GM12878 (cell line): ENCODE data around the gene BANP. TPM values are rescaled to one million over a fixed set of nuclear protein-coding genes. Genes with fewer than 3 reads are reported as not detected.

Source experiments
- ATAC-seq: fragments of 200-7000 bp; cut with Tn5 transposase; 3 replicates; pipeline ENCODE4 v1.9.1; 2020; ENCODE audit warnings: mild to moderate bottlenecking, moderate library complexity
- BruUV-seq: library from RNA; stranded (reverse); fragments of 400-500 nt; replicated peaks from 2 replicates; lab custom pipeline; 2021; lab: Mats Ljungman, UMichigan
- CTCF ChIA-PET: fragments of 300-600 bp; sonication (Branson Sonifier 250); formaldehyde crosslinking; extraction: SDS; loops from one replicate; lab custom pipeline; 2021; ENCODE audit warnings: inconsistent platforms; lab: Yijun Ruan, JAX
- POLR2A ChIA-PET: fragments of 350-600 bp; formaldehyde crosslinking; extraction: SDS; loops from one replicate; lab custom pipeline; 2021; ENCODE audit warnings: inconsistent platforms; lab: Charles Lee
- RAD21 ChIA-PET: fragments of 300-600 bp; sonication (Branson Sonifier 250); formaldehyde crosslinking; loops from one replicate; lab custom pipeline; 2023; ENCODE audit warnings: antibody characterized with exemption; ENCODE audit not compliant: unreplicated experiment; lab: Charles Lee
- SMC1A ChIA-PET: fragments of 300-600 bp; sonication (Branson Sonifier 250); formaldehyde crosslinking; loops from one replicate; lab custom pipeline; 2023; ENCODE audit not compliant: unreplicated experiment, uncharacterized antibody; lab: Charles Lee
- DNase-seq: peaks from one replicate; pipeline ENCODE4 v3.0.0-alpha.2; 2011; ENCODE audit warnings: low read depth, low spot score
- FAIRE-seq: peaks from 3 replicates; lab custom pipeline; 2011; peaks lifted over from hg19 to GRCh38; lab: Jason Lieb, UNC
- H2AFZ ChIP-seq: 2 replicates; pipeline ENCODE4 v1.6.0; 2011; ENCODE audit warnings: low read depth, low read length, control low read depth; ENCODE audit not compliant: control insufficient read depth
- H3K27ac ChIP-seq: 2 replicates; pipeline ENCODE4 v1.5.1; 2011; ENCODE audit warnings: control low read depth; ENCODE audit not compliant: control insufficient read depth, insufficient read depth
- H3K27me3 ChIP-seq, 2 experiments: replicated peaks in 1 of 2; 2 replicates each; pipeline versions ENCODE4 v1.6.0 to v1.6.1; 2011; ENCODE audit warnings: low read length in 1 of 2; ENCODE audit not compliant: control insufficient read depth in 2 of 2, insufficient read depth in 2 of 2
- H3K36me3 ChIP-seq, 2 experiments: 2 replicates each; pipeline ENCODE4 v1.5.1; 2011; ENCODE audit warnings: low read length in 1 of 2; ENCODE audit not compliant: control insufficient read depth in 2 of 2, insufficient read depth in 2 of 2
- H3K4me1 ChIP-seq: 2 replicates; pipeline ENCODE4 v1.6.1; 2011; ENCODE audit warnings: mild to moderate bottlenecking, low read length, moderate library complexity, mixed read lengths; ENCODE audit not compliant: control insufficient read depth, insufficient read depth
- H3K4me2 ChIP-seq: 2 replicates; pipeline ENCODE4 v1.6.0; 2011; ENCODE audit warnings: control low read depth; ENCODE audit not compliant: control insufficient read depth, insufficient read depth
- H3K4me3 ChIP-seq: fragments of 200-600 bp; sonication (generic); 2 replicates; pipeline ENCODE4 v1.5.1; 2016
- H3K79me2 ChIP-seq: 2 replicates; pipeline ENCODE4 v1.6.0; 2011; ENCODE audit warnings: low read length; ENCODE audit not compliant: control insufficient read depth, insufficient read depth
- H3K9ac ChIP-seq: 2 replicates; pipeline ENCODE4 v1.8.0; 2011; ENCODE audit warnings: low read length, control low read depth, mixed read lengths; ENCODE audit not compliant: control insufficient read depth, insufficient read depth
- H3K9me3 ChIP-seq: replicated peaks from 3 replicates; pipeline ENCODE4 v1.5.1; 2011; ENCODE audit warnings: mild to moderate bottlenecking, low read length; ENCODE audit not compliant: control insufficient read depth, insufficient read depth
- H4K20me1 ChIP-seq: 2 replicates; pipeline ENCODE4 v1.6.0; 2011; ENCODE audit not compliant: control insufficient read depth, insufficient read depth
- CHD1 ChIP-seq: IDR thresholded peaks from 2 replicates; pipeline ENCODE4 v1.6.1; 2012; ENCODE audit warnings: low read depth, low read length, improper control_type of control experiment
- EED ChIP-seq: sonication (generic); IDR thresholded peaks from 2 replicates; pipeline ENCODE4 v1.6.1; 2016; ENCODE audit warnings: antibody characterized with exemption, low read depth
- EP300 ChIP-seq, 2 experiments: fragments of 150-350 bp in 1 of 2; IDR thresholded peaks; 2 replicates each; pipeline ENCODE4 v1.6.1; 2011 to 2012; ENCODE audit warnings: low read depth in 2 of 2, low read length in 2 of 2, borderline replicate concordance in 1 of 2, improper control_type of control experiment in 1 of 2, inconsistent platforms in 1 of 2; ENCODE audit not compliant: control insufficient read depth in 1 of 2
- MTA3 ChIP-seq: IDR thresholded peaks from 2 replicates; pipeline ENCODE4 v1.6.1; 2012; ENCODE audit warnings: low read length, inconsistent platforms, borderline replicate concordance
- NR2F1 ChIP-seq: fragments of 450-650 bp; conservative IDR thresholded peaks from 2 replicates; pipeline ENCODE4 v1.6.1; 2017; ENCODE audit warnings: mild to moderate bottlenecking
- NRF1 ChIP-seq: conservative IDR thresholded peaks from 2 replicates; pipeline ENCODE4 v1.6.1; 2011; ENCODE audit warnings: mild to moderate bottlenecking, low read depth, low read length, improper control_type of control experiment
- SMAD1 ChIP-seq: fragments of 450-650 bp; IDR thresholded peaks from 2 replicates; pipeline ENCODE4 v1.6.1; 2018; ENCODE audit warnings: mild to moderate bottlenecking, low read depth; ENCODE audit not compliant: partially characterized antibody
- SMC3 ChIP-seq: IDR thresholded peaks from 2 replicates; pipeline ENCODE4 v1.6.1; 2011; ENCODE audit warnings: low read length, improper control_type of control experiment, borderline replicate concordance
- ZNF274 ChIP-seq: IDR thresholded peaks from one replicate; pipeline ENCODE4 v1.8.0; 2011; ENCODE audit not compliant: insufficient read length, insufficient read depth
- ZZZ3 ChIP-seq: IDR thresholded peaks from 2 replicates; pipeline ENCODE4 v1.6.1; 2011; ENCODE audit warnings: low read depth; ENCODE audit not compliant: control insufficient read depth, insufficient read length
- whole genome bisulfite sequencing: methylation state at CpG from one replicate; pipeline ENCODE4 v1.1.6; 2016; ENCODE audit warnings: low lambda C conversion rate; ENCODE audit not compliant: insufficient replicate concordance, insufficient coverage; ENCODE audit errors: missing lambda C conversion rate; 5-methylcytosine and 5-hydroxymethylcytosine counted together
- in situ Hi-C: fragments of 300-500 bp; cut with MboI; formaldehyde crosslinking; loops from 9 replicates; pipeline ENCODE4 v1.14.3; 2018; ENCODE audit warnings: mixed read lengths
- intact Hi-C: fragments of 100-400 bp; cut with micrococcal nuclease; formaldehyde crosslinking; loops from one replicate; pipeline ENCODE4 v1.14.2; 2022; ENCODE audit not compliant: unreplicated experiment
- polyA plus RNA-seq, 11 experiments: library from polyadenylated mRNA; depleted of rRNA in 4 of 11; unstranded in 6 of 11; stranded (reverse) in 5 of 11; fragments of >200 nt; fragmentation: Nextera tagmentation in 4 of 11; fragmentation: Illumina TruSeq in 1 of 11; extraction: Ambion mirVana in 4 of 11; extraction: Trizol in 1 of 11; gene quantifications; 1 replicate in 1 of 11; 2 replicates in 10 of 11; pipeline versions ENCODE4 v1.2.1 to v1.2.3, GENCODE V29; 2011 to 2016; ENCODE audit warnings: inconsistent platforms in 2 of 11, missing spikeins in 2 of 11, low read depth in 1 of 11
- total RNA-seq, 4 experiments: library from RNA; depleted of rRNA in 3 of 4; stranded (reverse); fragments of >200 nt in 3 of 4; fragmentation: Illumina TruSeq in 1 of 4; extraction: Trizol in 1 of 4; gene quantifications; 2 replicates each; pipeline versions ENCODE4 v1.2.1 to v1.2.3, GENCODE V29; 2013 to 2021
- TF ChIP-seq, protein P1 (sequence below): fragments of 450-650 bp; IDR thresholded peaks from 2 replicates; pipeline ENCODE4 v1.6.1; 2018; ENCODE audit warnings: borderline replicate concordance, mild to moderate bottlenecking; ENCODE audit not compliant: partially characterized antibody
- TF ChIP-seq, protein P2 (sequence below): IDR thresholded peaks from 2 replicates; pipeline ENCODE4 v1.6.1; 2012; ENCODE audit warnings: low read depth, low read length, improper control_type of control experiment
- TF ChIP-seq, protein P3 (sequence below): fragments of 450-650 bp; IDR thresholded peaks from 2 replicates; pipeline ENCODE4 v1.6.1; 2017; ENCODE audit warnings: mild to moderate bottlenecking, low read depth, inconsistent platforms; ENCODE audit not compliant: poor library complexity, severe bottlenecking
- TF ChIP-seq, protein P4 (sequence below): fragments of 450-650 bp; formaldehyde crosslinking; IDR thresholded peaks from 2 replicates; pipeline ENCODE4 v1.4.0; 2022; ENCODE audit warnings: mild to moderate bottlenecking, moderate library complexity

The BANP gene
- total and polyA plus RNA-seq, 10 of the 15 experiments (the other 5 are each of a cell fraction or from before 2014, with no cell fraction given): 3.9 to 21.9 (median 12.2) TPM

DNA sequence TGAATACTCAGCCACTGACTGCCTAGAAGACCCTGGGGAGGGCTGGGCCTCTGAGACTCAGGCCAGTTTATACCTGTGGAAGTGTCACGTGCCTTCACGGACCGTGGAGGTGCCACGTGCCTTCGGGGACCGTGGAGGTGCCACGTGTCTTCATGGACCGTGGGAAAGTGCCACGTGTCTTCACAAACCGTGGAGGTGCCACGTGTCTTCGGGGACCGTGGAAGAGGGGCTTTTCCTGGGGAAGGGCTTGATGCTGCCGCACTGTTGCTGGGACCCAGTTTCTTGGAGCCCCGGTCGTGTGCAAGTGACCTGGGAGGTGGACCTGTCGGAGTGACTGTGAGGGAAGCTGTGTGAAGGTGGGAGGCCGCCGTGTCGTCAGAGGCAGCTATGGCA is 166.2 kb downstream of the BANP start (continued):
- TF ChIP-seq, protein P1, sequence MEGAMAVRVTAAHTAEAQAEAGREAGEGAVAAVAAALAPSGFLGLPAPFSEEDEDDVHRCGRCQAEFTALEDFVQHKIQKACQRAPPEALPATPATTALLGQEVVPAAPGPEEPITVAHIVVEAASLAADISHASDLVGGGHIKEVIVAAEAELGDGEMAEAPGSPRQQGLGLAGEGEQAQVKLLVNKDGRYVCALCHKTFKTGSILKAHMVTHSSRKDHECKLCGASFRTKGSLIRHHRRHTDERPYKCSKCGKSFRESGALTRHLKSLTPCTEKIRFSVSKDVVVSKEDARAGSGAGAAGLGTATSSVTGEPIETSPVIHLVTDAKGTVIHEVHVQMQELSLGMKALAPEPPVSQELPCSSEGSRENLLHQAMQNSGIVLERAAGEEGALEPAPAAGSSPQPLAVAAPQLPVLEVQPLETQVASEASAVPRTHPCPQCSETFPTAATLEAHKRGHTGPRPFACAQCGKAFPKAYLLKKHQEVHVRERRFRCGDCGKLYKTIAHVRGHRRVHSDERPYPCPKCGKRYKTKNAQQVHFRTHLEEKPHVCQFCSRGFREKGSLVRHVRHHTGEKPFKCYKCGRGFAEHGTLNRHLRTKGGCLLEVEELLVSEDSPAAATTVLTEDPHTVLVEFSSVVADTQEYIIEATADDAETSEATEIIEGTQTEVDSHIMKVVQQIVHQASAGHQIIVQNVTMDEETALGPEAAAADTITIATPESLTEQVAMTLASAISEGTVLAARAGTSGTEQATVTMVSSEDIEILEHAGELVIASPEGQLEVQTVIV: no peak
- TF ChIP-seq EP300 (IDR thresholded peaks at IDR 0.05; ENCODE audit: borderline replicate concordance in 1 of 2, control insufficient read depth in 1 of 2, low read depth in 2 of 2, low read length in 2 of 2) (no peak), SMAD1 (no peak), MTA3 (no peak), EED (no peak)

DNA sequence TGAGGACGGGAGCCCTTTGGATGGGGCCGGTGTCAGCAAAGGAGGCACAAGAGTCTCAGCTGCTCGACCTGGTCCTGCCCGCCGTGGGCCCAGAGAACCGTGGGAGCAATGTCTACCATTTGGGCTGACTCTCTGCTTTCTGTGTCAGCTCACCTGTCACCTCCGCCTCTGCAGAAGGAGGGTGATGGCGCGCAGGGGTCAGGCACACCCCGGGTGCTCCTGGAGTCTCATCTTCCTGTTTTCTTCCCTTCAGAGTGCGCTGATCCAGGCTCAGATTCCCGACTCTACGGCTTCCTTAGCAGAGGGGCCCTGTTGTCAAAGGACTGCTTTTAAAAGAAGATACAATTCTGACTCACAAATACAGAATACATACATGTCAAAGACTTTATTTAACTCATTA is 167.1 kb downstream of the BANP start:
- ChIA-PET CTCF (no interaction called here), SMC1A (no interaction called here), POLR2A (no interaction called here), RAD21 (no interaction called here)
- Histone ChIP-seq H3K79me2 (no peaks in the 10 kb centered on the region), H3K4me3 (no peak overlapping the region), H3K36me3 (no peaks in the 10 kb centered on the region), H3K4me2 (no peak overlapping the region), H3K4me1 (no peaks in the 10 kb centered on the region), H3K9me3 (no peaks in the 10 kb centered on the region), H4K20me1 (no peaks in the 10 kb centered on the region), H2AFZ (no peak overlapping the region), H3K27me3 (no peaks in the 10 kb centered on the region), H3K27ac (no peak overlapping the region), H3K9ac (no peak overlapping the region)
- DNase-seq (no peak), ATAC-seq (no peak), FAIRE-seq (no peak)
- no TSS peak for BruUV-seq
- intact Hi-C loops (no loop called here), in situ Hi-C loops (no loop called here)
- WGBS: 47% methylated on average over 13 of the region's 13 CpGs
- TF ChIP-seq CHD1 (no peak), ZZZ3 (no peak), NR2F1 (no peak), SMC3 (no peak), ZNF274 (no peak), NRF1 (no peak)
- TF ChIP-seq, protein P2, sequence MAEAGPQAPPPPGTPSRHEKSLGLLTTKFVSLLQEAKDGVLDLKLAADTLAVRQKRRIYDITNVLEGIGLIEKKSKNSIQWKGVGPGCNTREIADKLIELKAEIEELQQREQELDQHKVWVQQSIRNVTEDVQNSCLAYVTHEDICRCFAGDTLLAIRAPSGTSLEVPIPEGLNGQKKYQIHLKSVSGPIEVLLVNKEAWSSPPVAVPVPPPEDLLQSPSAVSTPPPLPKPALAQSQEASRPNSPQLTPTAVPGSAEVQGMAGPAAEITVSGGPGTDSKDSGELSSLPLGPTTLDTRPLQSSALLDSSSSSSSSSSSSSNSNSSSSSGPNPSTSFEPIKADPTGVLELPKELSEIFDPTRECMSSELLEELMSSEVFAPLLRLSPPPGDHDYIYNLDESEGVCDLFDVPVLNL: no peak
- TF ChIP-seq, protein P3, sequence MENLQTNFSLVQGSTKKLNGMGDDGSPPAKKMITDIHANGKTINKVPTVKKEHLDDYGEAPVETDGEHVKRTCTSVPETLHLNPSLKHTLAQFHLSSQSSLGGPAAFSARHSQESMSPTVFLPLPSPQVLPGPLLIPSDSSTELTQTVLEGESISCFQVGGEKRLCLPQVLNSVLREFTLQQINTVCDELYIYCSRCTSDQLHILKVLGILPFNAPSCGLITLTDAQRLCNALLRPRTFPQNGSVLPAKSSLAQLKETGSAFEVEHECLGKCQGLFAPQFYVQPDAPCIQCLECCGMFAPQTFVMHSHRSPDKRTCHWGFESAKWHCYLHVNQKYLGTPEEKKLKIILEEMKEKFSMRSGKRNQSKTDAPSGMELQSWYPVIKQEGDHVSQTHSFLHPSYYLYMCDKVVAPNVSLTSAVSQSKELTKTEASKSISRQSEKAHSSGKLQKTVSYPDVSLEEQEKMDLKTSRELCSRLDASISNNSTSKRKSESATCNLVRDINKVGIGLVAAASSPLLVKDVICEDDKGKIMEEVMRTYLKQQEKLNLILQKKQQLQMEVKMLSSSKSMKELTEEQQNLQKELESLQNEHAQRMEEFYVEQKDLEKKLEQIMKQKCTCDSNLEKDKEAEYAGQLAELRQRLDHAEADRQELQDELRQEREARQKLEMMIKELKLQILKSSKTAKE: no peak
- TF ChIP-seq, protein P4, sequence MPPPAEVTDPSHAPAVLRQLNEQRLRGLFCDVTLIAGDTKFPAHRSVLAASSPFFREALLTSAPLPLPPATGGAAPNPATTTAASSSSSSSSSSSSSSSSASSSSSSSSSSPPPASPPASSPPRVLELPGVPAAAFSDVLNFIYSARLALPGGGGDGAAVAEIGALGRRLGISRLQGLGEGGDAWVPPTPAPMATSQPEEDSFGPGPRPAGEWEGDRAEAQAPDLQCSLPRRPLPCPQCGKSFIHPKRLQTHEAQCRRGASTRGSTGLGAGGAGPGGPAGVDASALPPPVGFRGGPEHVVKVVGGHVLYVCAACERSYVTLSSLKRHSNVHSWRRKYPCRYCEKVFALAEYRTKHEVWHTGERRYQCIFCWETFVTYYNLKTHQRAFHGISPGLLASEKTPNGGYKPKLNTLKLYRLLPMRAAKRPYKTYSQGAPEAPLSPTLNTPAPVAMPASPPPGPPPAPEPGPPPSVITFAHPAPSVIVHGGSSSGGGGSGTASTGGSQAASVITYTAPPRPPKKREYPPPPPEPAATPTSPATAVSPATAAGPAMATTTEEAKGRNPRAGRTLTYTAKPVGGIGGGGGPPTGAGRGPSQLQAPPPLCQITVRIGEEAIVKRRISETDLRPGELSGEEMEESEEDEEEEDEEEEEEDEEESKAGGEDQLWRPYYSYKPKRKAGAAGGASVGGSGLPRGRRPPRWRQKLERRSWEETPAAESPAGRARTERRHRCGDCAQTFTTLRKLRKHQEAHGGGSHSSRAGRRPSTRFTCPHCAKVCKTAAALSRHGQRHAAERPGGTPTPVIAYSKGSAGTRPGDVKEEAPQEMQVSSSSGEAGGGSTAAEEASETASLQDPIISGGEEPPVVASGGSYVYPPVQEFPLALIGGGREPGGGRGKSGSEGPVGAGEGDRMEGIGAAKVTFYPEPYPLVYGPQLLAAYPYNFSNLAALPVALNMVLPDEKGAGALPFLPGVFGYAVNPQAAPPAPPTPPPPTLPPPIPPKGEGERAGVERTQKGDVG (CRISPR knock-in tag): no peak
